Measurements from ENCODE around the gene PHOX2A.

DNA sequence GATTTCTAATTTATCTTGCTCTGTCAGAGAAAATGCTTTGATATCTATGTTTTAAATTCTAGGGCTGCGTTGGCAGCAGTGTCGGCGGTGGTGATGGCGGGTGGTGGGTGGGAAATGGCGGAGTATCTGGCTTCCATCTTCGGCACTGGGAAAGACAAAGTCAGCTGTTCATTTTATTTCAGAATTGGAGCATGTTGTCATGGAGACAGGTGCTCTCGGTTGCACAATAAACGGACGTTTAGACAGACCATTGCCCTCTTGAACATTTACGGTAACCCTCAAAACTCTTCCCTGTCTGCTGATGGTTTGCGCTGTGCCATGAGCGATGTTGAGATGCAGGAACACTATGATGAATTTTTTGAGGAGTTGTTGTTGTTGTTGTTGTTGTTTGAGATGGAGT is 36.1 kb upstream of the PHOX2A start:
- TF ChIP-seq TCF4 (CRISPR knock-in tag; IDR thresholded peaks at IDR 0.05; ENCODE audit: borderline replicate concordance) (no peak), ZNF565 (CRISPR knock-in tag; conservative IDR thresholded peaks at IDR 0.05; ENCODE audit: low read depth) (no peak), ZNF70 (CRISPR knock-in tag; IDR thresholded peaks at IDR 0.05) (no peak), OSR1 (CRISPR knock-in tag; IDR thresholded peaks at IDR 0.05) (no peak), GLIS3 (CRISPR knock-in tag; IDR thresholded peaks at IDR 0.05) (no peak)

Data from SK-N-SH treated with all-trans-retinoic acid at 6 μM for 48 hours (cell line).